Measurements from ENCODE around the gene IGBP1. TPM values are rescaled to one million over a fixed set of nuclear protein-coding genes. Genes with fewer than 3 reads are reported as not detected.

Gene IGBP1
- 10 to 100 TPM; 34.4 to 45.9 TPM for total RNA-seq
- 10 to 100 TPM; 59.1 to 78.1 TPM for polyA plus RNA-seq
- long read RNA-seq, donor 1, transcript IGBP1-201 (6 exons, 1,862 nt) = major isoform, 111 of 127 reads
- long read RNA-seq, donor 1, partial matches to known transcripts = 0 of 127 reads
- long read RNA-seq, donor 1, other reads (novel, unspliced or antisense) = 12 of 127 reads
- long read RNA-seq, donor 2, transcript IGBP1-201 (6 exons, 1,862 nt) = major isoform, 11 of 19 reads
- long read RNA-seq, donor 2, partial matches to known transcripts = 5 of 19 reads
- long read RNA-seq, donor 2, other reads (novel, unspliced or antisense) = 3 of 19 reads

GRCh38 chrX:70133303-70134115 lies at the start of gene IGBP1:
Gene IGBP1 (plus strand): TSS chrX:70133447. CDS start chrX:70133948, 501 bp downstream.
- 0 to 27% methylated on average over 59 of the region's 59 CpGs for WGBS, 2 donors
- Histone ChIP-seq H3K27me3 (ENCODE audit: control insufficient read depth in 1 of 2, insufficient read depth in 2 of 2, low read length in 1 of 2) (no peaks in the 10 kb centered on the region), H3K27ac (ENCODE audit: low read depth in 1 of 2, low read length in 2 of 2) (peak within 1 kb of the TSS in 1 of 2 donors; percentile 86), H3K9me3 (ENCODE audit: control insufficient read depth, low read length) (no peaks in the 10 kb centered on the region), H3K36me3 (ENCODE audit: control insufficient read depth in 1 of 2, insufficient read depth in 2 of 2, low read length in 1 of 2) (no peaks in the 10 kb centered on the region), H3K4me1 (ENCODE audit: control insufficient read depth in 1 of 2, insufficient read depth in 2 of 2, low read length in 2 of 2) (peaks cover 0 to 2% of the 10 kb centered on the region in 2 donors), H3K4me3 (ENCODE audit: low read length in 2 of 2) (peak within 1 kb of the TSS; percentile 39 to 97)
- intact Hi-C loops (cut with DNase I) = loop anchor here in 1 of 2 donors (10.0 kb wide), 1 partner anchor 519 kb away; the partner anchor contains the start of gene EDA
- ATAC-seq (ENCODE audit: low FRiP score) = peak; percentile 93
- peak; percentile 86 to 94 for DNase-seq

- H3K27me3 ChIP-seq (ENCODE audit: control insufficient read depth in 1 of 2, insufficient read depth in 2 of 2, low read length in 1 of 2) = no peaks in the 10 kb centered on the region
- 68 to 71% methylated on average over 5 of the region's 5 CpGs for WGBS, 2 donors
- H3K9me3 ChIP-seq (ENCODE audit: control insufficient read depth, low read length) = no peaks in the 10 kb centered on the region
- intact Hi-C loops (cut with DNase I) = no loop called here
- H3K36me3 ChIP-seq (ENCODE audit: control insufficient read depth in 1 of 2, insufficient read depth in 2 of 2, low read length in 1 of 2) = no peaks in the 10 kb centered on the region
- ATAC-seq (ENCODE audit: low FRiP score) (no peak), DNase-seq (no peak)
- H3K27ac ChIP-seq (ENCODE audit: low read depth in 1 of 2, low read length in 2 of 2) = no peak overlapping the region
- H3K4me1 ChIP-seq (ENCODE audit: control insufficient read depth in 1 of 2, insufficient read depth in 2 of 2, low read length in 2 of 2) = no peaks in the 10 kb centered on the region
- no peak overlapping the region for H3K4me3 ChIP-seq (ENCODE audit: low read length in 2 of 2)
Observed at GRCh38 chrX:70084592-70085240, 48.5 kb upstream of the IGBP1 start.

- Histone ChIP-seq H3K27ac (ENCODE audit: low read depth in 1 of 2, low read length in 2 of 2) (no peak overlapping the region), H3K4me1 (ENCODE audit: control insufficient read depth in 1 of 2, insufficient read depth in 2 of 2, low read length in 2 of 2) (no peaks in the 10 kb centered on the region), H3K9me3 (ENCODE audit: control insufficient read depth, low read length) (no peaks in the 10 kb centered on the region), H3K4me3 (ENCODE audit: low read length in 2 of 2) (no peak overlapping the region), H3K27me3 (ENCODE audit: control insufficient read depth in 1 of 2, insufficient read depth in 2 of 2, low read length in 1 of 2) (no peaks in the 10 kb centered on the region), H3K36me3 (ENCODE audit: control insufficient read depth in 1 of 2, insufficient read depth in 2 of 2, low read length in 1 of 2) (no peaks in the 10 kb centered on the region)
- WGBS, 2 donors = 41 to 48% methylated on average over 11 of the region's 11 CpGs
- no peak for ATAC-seq (ENCODE audit: low FRiP score)
- no peak for DNase-seq
- intact Hi-C loops (cut with DNase I) = no loop called here
Observed at GRCh38 chrX:70087857-70088630, 45.2 kb upstream of the IGBP1 start.

GRCh38 chrX:70088751-70089150 lies 44.5 kb upstream of the IGBP1 start:
- no peaks in the 10 kb centered on the region for H3K27me3 ChIP-seq (ENCODE audit: control insufficient read depth in 1 of 2, insufficient read depth in 2 of 2, low read length in 1 of 2)
- DNase-seq = no peak
- no peak overlapping the region for H3K27ac ChIP-seq (ENCODE audit: low read depth in 1 of 2, low read length in 2 of 2)
- H3K36me3 ChIP-seq (ENCODE audit: control insufficient read depth in 1 of 2, insufficient read depth in 2 of 2, low read length in 1 of 2) = no peaks in the 10 kb centered on the region
- intact Hi-C loops (cut with DNase I) = no loop called here
- no peak for ATAC-seq (ENCODE audit: low FRiP score)
- H3K4me3 ChIP-seq (ENCODE audit: low read length in 2 of 2) = no peak overlapping the region
- no peaks in the 10 kb centered on the region for H3K9me3 ChIP-seq (ENCODE audit: control insufficient read depth, low read length)
- no peaks in the 10 kb centered on the region for H3K4me1 ChIP-seq (ENCODE audit: control insufficient read depth in 1 of 2, insufficient read depth in 2 of 2, low read length in 2 of 2)

- no peak overlapping the region for H3K4me3 ChIP-seq (ENCODE audit: low read length in 2 of 2)
- H3K27ac ChIP-seq (ENCODE audit: low read depth in 1 of 2, low read length in 2 of 2) = no peak overlapping the region
- H3K27me3 ChIP-seq (ENCODE audit: control insufficient read depth in 1 of 2, insufficient read depth in 2 of 2, low read length in 1 of 2) = no peaks in the 10 kb centered on the region
- no peaks in the 10 kb centered on the region for H3K9me3 ChIP-seq (ENCODE audit: control insufficient read depth, low read length)
- no peaks in the 10 kb centered on the region for H3K4me1 ChIP-seq (ENCODE audit: control insufficient read depth in 1 of 2, insufficient read depth in 2 of 2, low read length in 2 of 2)
- WGBS, 2 donors = 23 to 41% methylated on average over 1 of the region's 1 CpG
- intact Hi-C loops (cut with DNase I) = loop anchor here in 1 of 2 donors (10.0 kb wide), 1 partner anchor 555 kb away; no protein-coding TSS in a partner anchor
- no peaks in the 10 kb centered on the region for H3K36me3 ChIP-seq (ENCODE audit: control insufficient read depth in 1 of 2, insufficient read depth in 2 of 2, low read length in 1 of 2)
- no peak for ATAC-seq (ENCODE audit: low FRiP score)
- no peak for DNase-seq
Observed at GRCh38 chrX:70089604-70090297, 43.5 kb upstream of the IGBP1 start.

DNA sequence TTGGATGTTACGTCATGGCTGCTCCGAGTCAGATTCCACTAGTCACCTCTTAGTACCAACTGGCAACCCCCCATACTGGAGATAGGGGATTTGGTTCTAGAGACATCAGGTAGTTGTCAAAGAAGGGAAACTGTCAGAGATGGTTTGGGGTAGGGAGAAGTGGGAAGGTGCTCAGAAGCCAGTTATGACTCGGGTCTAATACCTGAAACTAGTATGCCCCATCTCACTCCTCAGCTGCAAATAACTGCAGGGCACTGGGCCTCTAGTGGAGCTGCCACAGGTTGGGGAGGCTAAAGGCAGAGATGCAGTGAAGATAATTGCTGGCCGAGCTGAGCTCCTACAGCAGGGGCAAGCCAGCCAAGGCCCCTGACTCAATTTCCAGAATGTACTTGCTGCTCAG lies 41.0 kb upstream of the IGBP1 start:
- no peak for ATAC-seq (ENCODE audit: low FRiP score)

GRCh38 chrX:70096052-70096451 lies 37.2 kb upstream of the IGBP1 start:
- H3K4me1 ChIP-seq (ENCODE audit: control insufficient read depth in 1 of 2, insufficient read depth in 2 of 2, low read length in 2 of 2) = no peaks in the 10 kb centered on the region
- no peak overlapping the region for H3K4me3 ChIP-seq (ENCODE audit: low read length in 2 of 2)
- H3K9me3 ChIP-seq (ENCODE audit: control insufficient read depth, low read length) = no peaks in the 10 kb centered on the region
- WGBS, 2 donors = 59 to 75% methylated on average over 2 of the region's 2 CpGs
- no peak for DNase-seq
- no peaks in the 10 kb centered on the region for H3K36me3 ChIP-seq (ENCODE audit: control insufficient read depth in 1 of 2, insufficient read depth in 2 of 2, low read length in 1 of 2)
- no peak for ATAC-seq (ENCODE audit: low FRiP score)
- intact Hi-C loops (cut with DNase I) = loop anchor here (5.0 to 10.0 kb wide), 4 partner anchors 64 to 604 kb away; no protein-coding TSS in a partner anchor
- H3K27ac ChIP-seq (ENCODE audit: low read depth in 1 of 2, low read length in 2 of 2) = no peak overlapping the region
- H3K27me3 ChIP-seq (ENCODE audit: control insufficient read depth in 1 of 2, insufficient read depth in 2 of 2, low read length in 1 of 2) = no peaks in the 10 kb centered on the region

More for the DNA sequence above, 41.0 kb upstream of the IGBP1 start:
- Histone ChIP-seq H3K4me3 (ENCODE audit: low read length in 2 of 2) (no peak overlapping the region), H3K27me3 (ENCODE audit: control insufficient read depth in 1 of 2, insufficient read depth in 2 of 2, low read length in 1 of 2) (no peaks in the 10 kb centered on the region), H3K4me1 (ENCODE audit: control insufficient read depth in 1 of 2, insufficient read depth in 2 of 2, low read length in 2 of 2) (no peaks in the 10 kb centered on the region), H3K36me3 (ENCODE audit: control insufficient read depth in 1 of 2, insufficient read depth in 2 of 2, low read length in 1 of 2) (no peaks in the 10 kb centered on the region), H3K27ac (ENCODE audit: low read depth in 1 of 2, low read length in 2 of 2) (no peak overlapping the region), H3K9me3 (ENCODE audit: control insufficient read depth, low read length) (no peaks in the 10 kb centered on the region)
- WGBS, 2 donors = 84 to 90% methylated on average over 4 of the region's 4 CpGs
- intact Hi-C loops (cut with DNase I) = loop anchor here in 1 of 2 donors (10.0 kb wide), 1 partner anchor 557 kb away; no protein-coding TSS in a partner anchor
- DNase-seq = no peak
